HG03064 (cell line): ENCODE measurements around the gene MUC2.

Experiments used
- ATAC-seq: cut with Tn5 transposase; IDR thresholded peaks from one replicate; pipeline ENCODE4 v1.9.1; 2021; ENCODE audit warnings: low read depth; ENCODE audit not compliant: unreplicated experiment

MUC2 gene

GRCh38 chr11:1036303-1036923 lies 38.3 kb upstream of the MUC2 start, which contains the start of gene MUC6:
Gene MUC6, minus strand, starts transcription at chr11:1036718. Its CDS starts 63 bp downstream, at chr11:1036655.
- ATAC-seq: no peak

GRCh38 chr11:1036931-1037330 lies 37.7 kb upstream of the MUC2 start:
- ATAC-seq: no peak

- ATAC-seq: no peak
These were observed 37.1 kb upstream of the MUC2 start for GRCh38 chr11:1037506-1038055.

GRCh38 chr11:1038361-1038760 lies 36.3 kb upstream of the MUC2 start:
- no peak for ATAC-seq

- no peak for ATAC-seq
These were observed 35.8 kb upstream of the MUC2 start for GRCh38 chr11:1038921-1039320.

GRCh38 chr11:1039481-1040427 lies 34.9 kb upstream of the MUC2 start:
- no peak for ATAC-seq

GRCh38 chr11:1040428-1041148 lies 34.1 kb upstream of the MUC2 start:
- ATAC-seq: no peak

GRCh38 chr11:1041149-1041467 lies 33.6 kb upstream of the MUC2 start:
- no peak for ATAC-seq

- ATAC-seq: no peak
These were observed 33.2 kb upstream of the MUC2 start for GRCh38 chr11:1041471-1041870.

GRCh38 chr11:1041936-1042608 lies 32.6 kb upstream of the MUC2 start:
- no peak for ATAC-seq

GRCh38 chr11:1042626-1043562 lies 31.8 kb upstream of the MUC2 start:
- no peak for ATAC-seq

- no peak for ATAC-seq
These were observed 31.0 kb upstream of the MUC2 start for GRCh38 chr11:1043563-1044096.

GRCh38 chr11:1044160-1044559 lies 30.5 kb upstream of the MUC2 start:
- no peak for ATAC-seq

GRCh38 chr11:1047595-1048156 lies 27.0 kb upstream of the MUC2 start:
- no peak for ATAC-seq

GRCh38 chr11:1048375-1049070 lies 26.2 kb upstream of the MUC2 start:
- no peak for ATAC-seq

GRCh38 chr11:1049071-1049405 lies 25.6 kb upstream of the MUC2 start:
- no peak for ATAC-seq

GRCh38 chr11:1049431-1049891 lies 25.2 kb upstream of the MUC2 start:
- no peak for ATAC-seq

GRCh38 chr11:1049911-1050580 lies 24.6 kb upstream of the MUC2 start:
- ATAC-seq: no peak
